Natural killer cell (primary cell): Measurements from ENCODE around the gene TSC1. TPM values are rescaled to one million over a fixed set of nuclear protein-coding genes. Genes with fewer than 3 reads are reported as not detected.

ENCODE experiments used
- ATAC-seq, 3 donors: fragments of 150-1000 bp in 2 of 3; fragments of 200-7000 bp in 1 of 3; cut with Tn5 transposase; 1 replicate in 1 of 3; 2 replicates in 2 of 3; pipeline ENCODE4 v1.10.0; 2021; ENCODE audit warnings: mild to moderate bottlenecking in 2 of 3, moderate library complexity in 2 of 3
- DNase-seq, 2 donors: peaks; one replicate each; pipeline versions ENCODE4 v3.0.0 to v3.0.0-alpha.2; 2013 to 2021; ENCODE audit warnings: mixed read lengths in 1 of 2
- H3K27ac ChIP-seq: one replicate; pipeline ENCODE4 v1.5.1; 2013; ENCODE audit warnings: mild to moderate bottlenecking, low read length
- H3K27me3 ChIP-seq: one replicate; pipeline ENCODE4 v1.6.1; 2013; ENCODE audit warnings: low read length; ENCODE audit not compliant: control insufficient read depth, insufficient read depth
- H3K36me3 ChIP-seq: one replicate; pipeline ENCODE4 v1.6.1; 2013; ENCODE audit warnings: low read length; ENCODE audit not compliant: control insufficient read depth, insufficient read depth
- H3K4me1 ChIP-seq: one replicate; pipeline ENCODE4 v1.6.1; 2013; ENCODE audit warnings: low read length; ENCODE audit not compliant: control insufficient read depth, insufficient read depth
- H3K4me3 ChIP-seq: one replicate; pipeline ENCODE4 v1.5.1; 2013; ENCODE audit warnings: low read length
- H3K9me3 ChIP-seq: one replicate; pipeline ENCODE4 v1.6.1; 2013; ENCODE audit warnings: low read length; ENCODE audit not compliant: control insufficient read depth, insufficient read depth
- H3K27ac Mint-ChIP-seq, 2 donors: one replicate each; pipeline ENCODE4 v1.8.0; 2022; ENCODE audit warnings: mild to moderate bottlenecking in 2 of 2, mixed read lengths in 2 of 2, moderate library complexity in 1 of 2
- H3K27me3 Mint-ChIP-seq, 2 donors: one replicate each; pipeline ENCODE4 v1.8.0; 2022; ENCODE audit warnings: low read depth in 2 of 2, mixed read lengths in 2 of 2
- H3K36me3 Mint-ChIP-seq: one replicate; pipeline ENCODE4 v1.8.0; 2022; ENCODE audit warnings: mixed read lengths
- H3K4me1 Mint-ChIP-seq, 2 donors: one replicate each; pipeline ENCODE4 v1.8.0; 2022; ENCODE audit warnings: mixed read lengths in 2 of 2
- H3K4me3 Mint-ChIP-seq: one replicate; pipeline ENCODE4 v1.8.0; 2022; ENCODE audit warnings: mild to moderate bottlenecking, moderate library complexity, mixed read lengths
- H3K9me3 Mint-ChIP-seq, 2 donors: one replicate each; pipeline ENCODE4 v1.8.0; 2022; ENCODE audit warnings: mixed read lengths in 2 of 2
- WGBS: methylation state at CpG from one replicate; pipeline ENCODE4 v1.1.7; 2013; ENCODE audit warnings: missing lambda C conversion rate; ENCODE audit not compliant: insufficient coverage; 5-methylcytosine and 5-hydroxymethylcytosine counted together
- intact Hi-C: fragments of 100-400 bp; cut with micrococcal nuclease; formaldehyde crosslinking; loops from one replicate; pipeline ENCODE4 v1.14.2; 2022
- total RNA-seq, 4 donors: library from RNA; stranded (reverse); fragments of 120-200 nt in 1 of 4; gene quantifications; one replicate each; pipeline versions ENCODE4 v1.2.3 to v1.2.4, GENCODE V29; 2013 to 2022
- TF ChIP-seq, protein P1 (sequence below): fragments of 200-600 bp; IDR thresholded peaks from one replicate; pipeline ENCODE4 v1.8.0; 2022; ENCODE audit warnings: antibody characterized with exemption

The TSC1 gene
- total RNA-seq, 3 donors from 2014 or later (not counting 1 experiment from before 2014, with no cell fraction given): 58.0 to 73.5 (median 63.3) TPM

DNA sequence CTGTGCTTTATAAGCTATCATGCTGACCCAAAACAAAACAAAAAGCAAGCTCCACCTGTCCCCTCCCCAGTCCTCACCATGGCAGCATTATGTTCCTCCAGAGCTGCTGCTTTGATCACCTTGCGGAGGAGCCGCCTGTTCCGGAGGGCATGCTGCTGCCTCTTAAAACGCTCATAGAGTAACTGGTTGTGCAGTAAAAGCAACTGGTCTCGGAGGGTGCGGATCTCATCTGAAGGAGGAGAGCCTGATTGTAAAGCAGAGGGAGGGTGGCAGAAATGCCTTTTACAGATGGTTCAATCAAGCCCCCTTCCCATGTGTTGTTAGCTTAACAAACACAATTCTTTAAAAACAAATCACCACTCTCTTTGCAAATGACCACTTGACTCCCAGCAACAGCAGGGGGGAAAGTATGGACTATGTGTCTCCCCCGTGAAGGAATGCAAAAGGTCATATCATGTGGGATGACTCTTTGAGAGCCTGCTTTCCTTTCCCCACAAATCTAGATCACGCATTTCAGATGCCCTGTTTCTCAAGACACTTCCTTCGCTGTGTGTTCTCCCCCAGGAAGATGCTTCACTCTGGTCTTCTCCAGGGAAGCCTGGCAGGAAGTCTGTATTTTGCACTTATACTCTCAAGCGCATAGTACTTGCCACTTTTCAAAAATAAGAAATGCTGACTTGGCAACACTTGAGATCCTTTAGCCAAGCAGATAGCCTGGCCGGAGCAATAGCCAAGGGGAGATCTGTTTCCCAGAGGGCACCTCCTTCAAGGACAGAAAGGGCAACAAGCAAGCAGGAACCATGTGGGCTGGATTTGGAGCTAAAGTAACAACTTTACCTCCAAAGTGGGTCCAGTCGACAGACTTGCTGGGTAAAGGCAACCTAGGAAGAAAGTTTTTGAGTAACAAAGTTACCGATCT lies 40.6 kb downstream of the TSC1 start:
- no peak overlapping the region for H3K27ac ChIP-seq
- no peak for DNase-seq
- H3K4me3 Mint-ChIP-seq: no peak overlapping the region
- no peaks in the 10 kb centered on the region for H3K9me3 Mint-ChIP-seq
- TF ChIP-seq, protein P1, sequence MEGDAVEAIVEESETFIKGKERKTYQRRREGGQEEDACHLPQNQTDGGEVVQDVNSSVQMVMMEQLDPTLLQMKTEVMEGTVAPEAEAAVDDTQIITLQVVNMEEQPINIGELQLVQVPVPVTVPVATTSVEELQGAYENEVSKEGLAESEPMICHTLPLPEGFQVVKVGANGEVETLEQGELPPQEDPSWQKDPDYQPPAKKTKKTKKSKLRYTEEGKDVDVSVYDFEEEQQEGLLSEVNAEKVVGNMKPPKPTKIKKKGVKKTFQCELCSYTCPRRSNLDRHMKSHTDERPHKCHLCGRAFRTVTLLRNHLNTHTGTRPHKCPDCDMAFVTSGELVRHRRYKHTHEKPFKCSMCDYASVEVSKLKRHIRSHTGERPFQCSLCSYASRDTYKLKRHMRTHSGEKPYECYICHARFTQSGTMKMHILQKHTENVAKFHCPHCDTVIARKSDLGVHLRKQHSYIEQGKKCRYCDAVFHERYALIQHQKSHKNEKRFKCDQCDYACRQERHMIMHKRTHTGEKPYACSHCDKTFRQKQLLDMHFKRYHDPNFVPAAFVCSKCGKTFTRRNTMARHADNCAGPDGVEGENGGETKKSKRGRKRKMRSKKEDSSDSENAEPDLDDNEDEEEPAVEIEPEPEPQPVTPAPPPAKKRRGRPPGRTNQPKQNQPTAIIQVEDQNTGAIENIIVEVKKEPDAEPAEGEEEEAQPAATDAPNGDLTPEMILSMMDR: no peak
- no peak overlapping the region for H3K4me3 ChIP-seq
- intact Hi-C loops: loop anchor here (5.0 to 10.0 kb wide), 2 partner anchors 229 to 497 kb away; partner anchors contain the start of genes GTF3C4 and TTF1
- H3K27me3 Mint-ChIP-seq: no peaks in the 10 kb centered on the region
- peaks cover 9% of the 10 kb centered on the region for H3K36me3 Mint-ChIP-seq
- peaks cover 20% of the 10 kb centered on the region for H3K4me1 ChIP-seq
- H3K4me1 Mint-ChIP-seq: peaks cover 7 to 12% of the 10 kb centered on the region in 2 donors
- ATAC-seq: no peak
- H3K27me3 ChIP-seq: no peaks in the 10 kb centered on the region
- H3K9me3 ChIP-seq: no peaks in the 10 kb centered on the region
- H3K36me3 ChIP-seq: peaks cover 41% of the 10 kb centered on the region
- WGBS: 97% methylated on average over 13 of the region's 13 CpGs
- no peak overlapping the region for H3K27ac Mint-ChIP-seq

DNA sequence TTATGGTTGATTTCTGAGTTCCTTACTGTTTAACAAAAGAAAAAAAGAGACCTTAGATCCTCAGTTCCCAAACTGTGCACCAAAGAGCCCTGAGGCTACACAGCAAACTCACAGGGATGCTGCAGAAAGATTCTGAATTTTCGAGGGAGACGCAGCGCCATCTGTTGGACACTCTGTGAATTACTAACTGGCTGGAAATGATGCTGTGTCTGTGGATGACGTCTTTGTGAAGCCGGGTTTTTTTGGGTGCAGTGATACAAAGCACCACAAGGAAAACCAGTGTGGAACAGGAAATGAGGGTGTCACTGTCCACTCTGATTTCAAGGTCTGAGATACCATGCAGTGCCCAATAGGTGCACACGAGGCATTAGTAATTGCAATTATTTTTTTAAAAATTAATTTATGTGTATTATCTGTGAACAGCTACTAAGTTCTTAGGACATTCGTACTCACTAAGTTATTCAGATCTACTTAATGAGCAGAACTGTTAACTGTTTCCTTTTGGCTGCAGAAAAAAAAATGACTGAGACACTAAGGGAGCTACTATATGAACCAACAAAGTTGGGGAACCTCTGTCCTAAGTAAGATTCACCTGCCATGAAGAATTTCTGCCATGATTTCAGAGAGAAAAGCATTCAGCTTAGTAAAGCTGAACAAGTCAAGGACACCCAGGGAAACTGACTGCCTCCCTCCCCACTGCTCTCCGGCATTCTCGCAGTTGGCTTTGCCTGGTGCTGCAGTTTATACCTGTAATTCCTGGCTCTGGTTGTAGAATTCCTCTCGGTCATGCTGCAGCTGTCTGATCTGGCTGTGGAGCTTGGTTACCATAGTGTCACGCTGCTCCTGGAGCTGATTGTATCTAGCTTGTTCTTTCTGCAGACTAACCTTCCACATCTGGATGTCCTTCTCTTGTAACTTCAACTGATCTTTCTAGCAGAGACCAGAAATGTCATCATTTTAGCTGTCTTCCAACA lies 42.3 kb downstream of the TSC1 start:
- ATAC-seq: peak; percentile 95 to 99 (median 99)
- H3K4me3 Mint-ChIP-seq: no peak overlapping the region
- peak; percentile 75 to 92 for DNase-seq
- TF ChIP-seq, protein P1: peak; percentile 94
- peaks cover 0 to 6% of the 10 kb centered on the region in 2 donors for H3K4me1 Mint-ChIP-seq
- no peak overlapping the region for H3K27ac ChIP-seq
- peaks cover 8% of the 10 kb centered on the region for H3K4me1 ChIP-seq
- peaks cover 51% of the 10 kb centered on the region for H3K36me3 ChIP-seq
- 53% methylated on average over 11 of the region's 11 CpGs for WGBS
- H3K27me3 ChIP-seq: no peaks in the 10 kb centered on the region
- H3K27ac Mint-ChIP-seq: peak overlapping the region; percentile 10 to 75
- H3K27me3 Mint-ChIP-seq: no peaks in the 10 kb centered on the region
- no peaks in the 10 kb centered on the region for H3K9me3 ChIP-seq
- H3K4me3 ChIP-seq: no peak overlapping the region
- intact Hi-C loops: loop anchor here (2.0 to 10.0 kb wide), 3 partner anchors 227 to 495 kb away; partner anchors contain the start of genes GTF3C4 and TTF1
- peaks cover 12% of the 10 kb centered on the region for H3K36me3 Mint-ChIP-seq
- no peaks in the 10 kb centered on the region for H3K9me3 Mint-ChIP-seq

DNA sequence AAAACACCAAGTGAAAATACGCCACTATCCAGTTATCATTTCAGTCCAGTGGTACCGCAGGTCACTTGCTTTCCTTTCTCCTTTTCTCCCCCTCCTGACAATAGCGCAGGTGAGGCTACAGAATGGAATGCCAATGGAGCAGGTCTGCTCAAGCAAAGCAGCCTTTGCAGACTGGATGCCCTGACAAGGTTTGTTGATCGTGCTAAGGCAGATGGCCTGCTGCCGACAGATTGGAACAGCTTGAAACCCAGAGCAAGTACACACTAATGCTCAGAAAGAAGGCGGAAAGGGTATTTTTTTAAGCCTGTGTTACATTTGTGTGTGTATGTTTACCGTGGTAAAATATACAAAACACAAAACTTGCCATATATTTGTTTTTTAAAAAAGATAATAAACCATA lies 46.4 kb downstream of the TSC1 start:
- H3K4me1 Mint-ChIP-seq: peaks cover 0 to 6% of the 10 kb centered on the region in 2 donors
- no peaks in the 10 kb centered on the region for H3K27me3 ChIP-seq
- no peak overlapping the region for H3K27ac Mint-ChIP-seq
- ATAC-seq (no peak), DNase-seq (no peak)
- H3K9me3 ChIP-seq: no peaks in the 10 kb centered on the region
- peaks cover 8% of the 10 kb centered on the region for H3K4me1 ChIP-seq
- peaks cover 26% of the 10 kb centered on the region for H3K36me3 Mint-ChIP-seq
- no peak overlapping the region for H3K4me3 Mint-ChIP-seq
- H3K4me3 ChIP-seq: no peak overlapping the region
- no peak overlapping the region for H3K27ac ChIP-seq
- H3K9me3 Mint-ChIP-seq: no peaks in the 10 kb centered on the region
- no peaks in the 10 kb centered on the region for H3K27me3 Mint-ChIP-seq
- 97% methylated on average over 5 of the region's 7 CpGs for WGBS
- intact Hi-C loops: no loop called here
- H3K36me3 ChIP-seq: peaks cover 58% of the 10 kb centered on the region
- TF ChIP-seq, protein P1: no peak
